C4-2B (cell line): ENCODE results near the gene NARF.
A peak's percentile ranks its signal among the peaks of the same experiment; 100 is the strongest.
"Not testable (repeated sequence)": the region's sequence is repeated elsewhere in the genome, so short reads cannot be mapped to it uniquely, and the experiment has no call there.

ENCODE experiments used
- H3K27ac ChIP-seq: fragments of 450-650 bp; 2 replicates; pipeline ENCODE4 v1.5.1; 2017
- ZFX ChIP-seq: fragments of 450-650 bp; IDR thresholded peaks from 2 replicates; pipeline ENCODE4 v1.6.1; 2017
- TF ChIP-seq, protein P1 (sequence below): fragments of 450-650 bp; conservative IDR thresholded peaks from 2 replicates; pipeline ENCODE4 v1.5.1; 2017; ENCODE audit warnings: mild to moderate bottlenecking

Gene NARF

DNA sequence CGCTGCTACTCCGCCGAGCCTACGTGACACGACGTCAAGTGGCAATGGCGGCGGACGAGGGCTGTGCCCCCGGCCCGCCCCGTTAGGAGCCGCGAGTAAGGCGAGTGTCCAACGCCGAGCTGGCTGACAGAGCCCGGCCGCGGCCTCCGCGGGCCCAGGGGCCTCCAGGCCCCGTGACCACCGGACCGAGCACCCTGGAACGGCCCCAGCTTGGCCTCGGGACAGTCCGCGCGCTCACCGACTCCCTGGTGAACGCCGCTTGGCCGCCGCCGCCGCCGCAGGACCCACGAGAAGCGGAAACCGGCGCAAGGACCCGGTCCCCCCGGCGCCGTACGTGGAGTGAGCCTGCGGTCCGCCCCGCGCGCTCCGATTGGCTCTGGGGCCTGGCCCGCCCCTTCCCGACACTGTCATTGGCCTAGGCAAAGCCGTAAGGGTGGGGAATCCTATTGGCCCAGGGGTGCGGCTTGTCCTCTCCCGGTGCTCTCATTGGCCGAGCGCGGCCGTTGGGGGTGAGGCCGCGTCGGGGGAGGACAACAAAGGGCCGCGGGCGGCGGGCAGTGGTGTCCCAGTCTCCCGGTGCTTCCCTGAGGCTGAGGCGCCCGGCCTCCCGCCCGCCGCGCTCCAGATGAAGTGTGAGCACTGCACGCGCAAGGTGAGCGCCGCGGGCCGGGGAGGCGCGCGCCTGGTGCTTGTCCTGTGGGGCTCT is at the start of gene NARF:
Gene NARF (plus strand): TSS at position 563 of the 706 bp plus-strand sequence. CDS start 63 bp downstream, at position 626.
- peak within 1 kb of the TSS; percentile 91 for H3K27ac ChIP-seq
- TF ChIP-seq, protein P1, sequence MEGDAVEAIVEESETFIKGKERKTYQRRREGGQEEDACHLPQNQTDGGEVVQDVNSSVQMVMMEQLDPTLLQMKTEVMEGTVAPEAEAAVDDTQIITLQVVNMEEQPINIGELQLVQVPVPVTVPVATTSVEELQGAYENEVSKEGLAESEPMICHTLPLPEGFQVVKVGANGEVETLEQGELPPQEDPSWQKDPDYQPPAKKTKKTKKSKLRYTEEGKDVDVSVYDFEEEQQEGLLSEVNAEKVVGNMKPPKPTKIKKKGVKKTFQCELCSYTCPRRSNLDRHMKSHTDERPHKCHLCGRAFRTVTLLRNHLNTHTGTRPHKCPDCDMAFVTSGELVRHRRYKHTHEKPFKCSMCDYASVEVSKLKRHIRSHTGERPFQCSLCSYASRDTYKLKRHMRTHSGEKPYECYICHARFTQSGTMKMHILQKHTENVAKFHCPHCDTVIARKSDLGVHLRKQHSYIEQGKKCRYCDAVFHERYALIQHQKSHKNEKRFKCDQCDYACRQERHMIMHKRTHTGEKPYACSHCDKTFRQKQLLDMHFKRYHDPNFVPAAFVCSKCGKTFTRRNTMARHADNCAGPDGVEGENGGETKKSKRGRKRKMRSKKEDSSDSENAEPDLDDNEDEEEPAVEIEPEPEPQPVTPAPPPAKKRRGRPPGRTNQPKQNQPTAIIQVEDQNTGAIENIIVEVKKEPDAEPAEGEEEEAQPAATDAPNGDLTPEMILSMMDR: no peak
- peak; percentile 64; the same call in 1 of the 2 replicates for TF ChIP-seq ZFX

DNA sequence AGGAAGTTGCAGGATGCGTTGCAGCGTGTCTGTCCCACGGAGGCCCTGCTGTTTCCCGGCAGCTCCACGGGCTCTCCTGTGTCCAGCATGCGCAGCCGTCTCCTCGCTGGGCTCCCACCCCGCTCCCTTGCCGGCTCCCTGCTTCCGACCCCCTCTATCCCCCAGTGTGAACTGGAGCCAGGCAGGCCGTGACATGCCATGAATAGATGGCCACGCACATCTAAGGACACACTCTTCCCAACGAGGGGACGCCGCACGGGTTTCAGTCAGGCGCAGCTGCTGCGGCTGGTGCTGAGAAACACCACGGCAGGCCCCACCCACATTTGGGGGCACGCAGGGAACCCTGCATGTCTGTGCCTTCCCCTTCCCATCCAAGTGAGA is 49.6 kb upstream of the NARF start:
- no peak for TF ChIP-seq ZFX
- TF ChIP-seq, protein P1: no peak
- no peak overlapping the region for H3K27ac ChIP-seq

DNA sequence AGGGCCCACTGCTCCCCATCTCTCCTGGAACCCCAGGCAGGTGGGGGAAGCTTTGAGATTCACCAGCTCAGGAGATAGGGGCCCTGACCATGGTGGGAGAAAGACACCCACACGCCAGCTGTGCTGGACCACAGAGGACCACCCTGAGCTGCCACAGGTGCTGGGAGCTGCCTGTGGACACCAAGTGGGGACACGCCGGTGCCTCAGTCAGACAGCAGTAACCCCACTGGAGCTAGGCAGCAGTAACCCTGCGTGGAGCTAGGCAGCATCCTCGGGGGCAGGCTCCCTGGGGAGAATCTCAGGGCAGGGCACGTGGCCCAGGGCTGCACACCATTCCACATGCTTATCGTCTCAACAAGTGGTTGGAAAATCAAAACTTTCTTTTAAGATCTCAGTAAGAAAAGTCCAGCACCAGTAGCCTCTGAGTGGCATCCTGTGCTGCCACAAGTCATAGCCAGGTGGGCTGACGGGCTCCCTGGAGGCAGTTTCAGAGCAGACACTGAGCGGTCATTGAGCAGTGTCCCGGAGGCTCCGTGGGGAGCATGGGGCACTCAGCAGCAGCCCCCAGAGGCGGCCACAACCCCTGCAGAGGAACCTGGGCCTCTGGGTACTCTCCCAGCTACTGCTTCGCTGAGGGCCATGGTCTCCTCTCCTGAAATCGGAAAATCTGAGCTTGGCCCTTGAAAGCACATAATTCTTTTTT is 48.4 kb upstream of the NARF start:
- TF ChIP-seq ZFX: no peak
- TF ChIP-seq, protein P1: no peak

DNA sequence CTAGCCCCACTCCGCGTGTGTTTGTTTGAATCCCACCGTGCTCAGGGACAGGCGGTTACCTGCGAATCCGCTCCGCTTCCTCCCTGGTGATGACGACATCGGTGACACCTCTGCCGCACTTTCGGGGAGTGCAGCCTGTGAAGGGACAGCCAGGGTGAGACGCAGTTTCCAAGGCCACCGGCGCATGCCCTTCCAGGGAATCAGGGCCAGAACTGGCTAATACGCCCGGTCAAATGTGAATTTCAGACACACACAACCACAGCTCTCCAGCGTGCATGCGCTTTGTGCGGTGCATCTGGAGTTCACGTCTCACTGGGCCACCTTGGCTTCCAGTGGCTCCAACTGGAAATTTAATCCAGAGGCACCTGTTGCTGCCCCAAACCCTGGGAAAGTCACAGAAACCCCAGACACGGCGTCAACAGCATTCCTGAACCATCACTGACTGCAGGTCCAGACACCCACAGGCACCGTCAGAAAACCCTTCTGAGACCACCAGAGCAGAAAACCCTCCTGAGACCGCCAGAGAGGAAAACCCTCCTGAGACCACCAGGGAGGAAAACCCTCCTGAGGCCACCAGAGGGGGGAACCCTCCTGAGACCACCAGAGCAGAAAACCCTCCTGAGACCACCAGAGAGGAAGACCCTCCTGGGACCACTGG is 47.0 kb upstream of the NARF start:
- no peak overlapping the region for H3K27ac ChIP-seq
- no peak for TF ChIP-seq ZFX
- TF ChIP-seq, protein P1: no peak

More for the DNA sequence above, 48.4 kb upstream of the NARF start:
- H3K27ac ChIP-seq: no peak overlapping the region

DNA sequence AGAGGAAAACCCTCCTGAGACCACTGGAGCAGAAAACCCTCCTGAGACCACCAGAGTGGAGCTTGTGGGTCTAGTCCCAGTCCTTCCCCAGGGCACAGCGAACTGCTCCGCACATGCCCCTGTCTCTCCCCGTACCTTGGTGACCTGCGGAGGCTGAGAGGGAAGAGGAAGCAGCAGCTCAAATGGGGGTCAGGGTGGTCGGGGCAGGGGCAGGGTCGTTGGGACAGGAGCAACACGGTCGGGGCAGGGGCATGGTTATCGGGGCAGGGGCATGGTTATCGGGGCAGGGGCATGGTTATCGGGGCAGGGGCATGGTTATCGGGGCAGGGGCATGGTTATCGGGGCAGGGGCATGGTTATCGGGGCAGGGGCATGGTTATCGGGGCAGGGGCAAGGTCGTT is 46.5 kb upstream of the NARF start:
- H3K27ac ChIP-seq: not testable (repeated sequence)

DNA sequence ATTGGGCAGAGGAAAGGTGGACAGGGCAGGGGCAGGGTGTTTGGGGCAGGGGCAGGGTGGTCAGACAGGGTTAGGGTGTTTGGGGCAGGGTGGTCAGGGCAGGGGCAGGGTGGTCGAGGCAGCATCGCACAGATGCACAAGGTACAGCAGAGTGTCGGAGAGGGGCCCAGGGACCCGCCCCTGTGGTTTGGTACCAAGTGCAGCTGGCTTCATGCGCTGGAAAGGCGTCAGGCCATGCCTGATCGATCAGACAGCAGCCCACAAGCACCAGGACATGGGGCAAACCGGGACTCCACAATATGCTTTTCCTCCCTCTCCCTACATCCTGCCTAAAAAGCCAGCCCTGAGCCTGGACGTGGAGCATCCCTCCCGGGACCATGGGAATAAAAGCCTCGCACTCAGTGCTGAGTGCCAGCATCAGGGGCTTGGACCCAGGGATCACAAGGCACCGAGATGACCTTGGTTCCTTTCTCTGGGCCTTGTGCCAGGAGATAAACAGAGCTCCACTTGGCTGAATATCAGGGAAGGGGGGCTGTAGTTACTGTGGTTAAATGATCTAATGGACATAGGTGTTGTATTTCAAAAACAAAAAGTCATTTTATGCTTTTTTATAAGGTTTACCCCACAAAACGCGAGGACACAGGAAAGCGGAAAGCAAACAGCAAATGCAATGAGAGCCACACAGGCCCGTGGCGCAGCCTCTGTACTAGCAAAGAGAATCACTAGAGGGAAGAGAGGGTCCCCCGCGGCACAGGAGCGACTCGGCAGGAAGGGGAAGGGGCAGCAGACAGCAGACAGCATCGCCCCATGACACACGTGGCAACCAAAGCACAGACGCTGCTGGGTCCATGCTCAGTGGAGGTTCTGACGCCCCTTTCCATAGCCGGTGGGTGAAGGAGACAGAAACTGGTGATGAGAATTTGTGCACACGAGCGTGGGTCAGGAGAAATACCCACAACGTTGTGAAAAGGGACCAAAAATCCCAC is 45.7 kb upstream of the NARF start:
- TF ChIP-seq, protein P1: no peak
- TF ChIP-seq ZFX: no peak

DNA sequence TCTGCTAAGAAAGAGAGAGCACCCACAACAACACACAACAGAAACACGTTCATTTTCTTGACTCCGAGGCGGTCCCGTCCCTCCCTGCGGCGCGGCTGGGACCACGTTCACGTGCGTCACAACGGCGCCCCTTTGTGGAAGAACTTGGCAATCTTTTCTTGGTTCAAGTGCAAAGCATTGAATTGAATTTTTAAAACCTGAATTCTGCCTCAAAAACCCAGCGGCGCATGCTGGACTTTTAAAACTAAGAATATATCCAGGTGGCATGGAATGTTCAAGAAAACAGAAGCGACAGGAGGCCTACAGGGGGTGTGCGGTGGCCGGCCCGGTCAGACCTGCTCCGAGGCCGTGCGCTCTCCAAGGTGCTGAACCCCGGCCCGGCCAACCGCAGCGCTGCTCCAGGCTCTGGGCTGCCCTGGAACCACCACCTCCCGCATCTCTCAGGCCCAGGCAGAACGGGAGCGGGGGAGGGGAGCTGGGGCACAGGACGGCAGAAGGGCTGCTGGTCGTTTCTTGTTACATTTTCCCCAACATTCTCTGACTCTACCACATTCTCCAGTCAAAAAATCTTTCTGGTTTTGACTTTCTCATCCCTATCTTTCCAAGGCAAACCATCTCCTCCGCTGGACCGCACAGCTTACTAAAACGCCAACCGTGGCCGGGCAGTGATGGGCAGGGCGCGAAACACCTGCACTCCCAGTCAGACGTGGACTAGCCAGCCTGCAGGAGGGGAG is 43.8 kb upstream of the NARF start:
- TF ChIP-seq ZFX: no peak
- TF ChIP-seq, protein P1: peak; percentile 73
- H3K27ac ChIP-seq: no peak overlapping the region

More for the DNA sequence above, 45.7 kb upstream of the NARF start:
- no peak overlapping the region for H3K27ac ChIP-seq
